HepG2 (cell line): Measurements from ENCODE around the gene TTLL4. TPM values are rescaled to one million over a fixed set of nuclear protein-coding genes. Genes with fewer than 3 reads are reported as not detected.

ENCODE experiments used
- ATF3 ChIP-seq: sonication (generic); formaldehyde crosslinking; IDR thresholded peaks from 2 replicates; pipeline ENCODE4 v1.4.0; 2020; ENCODE audit warnings: missing genetic modification reagents
- CBX1 ChIP-seq: IDR thresholded peaks from one replicate; pipeline ENCODE4 v1.6.1; 2016; ENCODE audit warnings: antibody characterized with exemption, low read depth
- CSRNP1 ChIP-seq: sonication (generic); formaldehyde crosslinking; IDR thresholded peaks from 2 replicates; pipeline ENCODE4 v1.8.1; 2023; ENCODE audit warnings: mild to moderate bottlenecking, missing genetic modification reagents
- DMAP1 ChIP-seq: IDR thresholded peaks from 2 replicates; pipeline ENCODE4 v1.6.1; 2016
- ESRRA ChIP-seq: sonication (generic); formaldehyde crosslinking; IDR thresholded peaks from 2 replicates; pipeline ENCODE4 v1.5.1; 2020; ENCODE audit warnings: mild to moderate bottlenecking, low read depth, missing genetic modification reagents
- FOXA1 ChIP-seq, 2 experiments: fragments of 450-650 bp in 1 of 2; sonication (generic) in 1 of 2; formaldehyde crosslinking in 1 of 2; IDR thresholded peaks; 2 replicates each; pipeline versions ENCODE4 v1.4.0 to v1.6.1; 2016 to 2020; ENCODE audit warnings: missing genetic modification reagents in 1 of 2
- FOXA3 ChIP-seq: IDR thresholded peaks from 2 replicates; pipeline ENCODE4 v1.6.1; 2016; ENCODE audit warnings: missing genetic modification reagents, missing compliant biosample characterization
- FOXO1 ChIP-seq: sonication (generic); formaldehyde crosslinking; IDR thresholded peaks from 2 replicates; pipeline ENCODE4 v1.4.0; 2020; ENCODE audit warnings: missing genetic modification reagents
- GRHL1 ChIP-seq: sonication (generic); formaldehyde crosslinking; conservative IDR thresholded peaks from 2 replicates; pipeline ENCODE4 v1.8.0; 2022; ENCODE audit warnings: missing genetic modification reagents
- HOMEZ ChIP-seq: IDR thresholded peaks from 2 replicates; pipeline ENCODE4 v1.6.1; 2016; ENCODE audit warnings: low read depth
- MZF1 ChIP-seq: sonication (generic); formaldehyde crosslinking; IDR thresholded peaks from 2 replicates; pipeline ENCODE4 v1.8.1; 2023; ENCODE audit warnings: mild to moderate bottlenecking, missing genetic modification reagents, borderline replicate concordance
- NFE2 ChIP-seq: sonication (generic); formaldehyde crosslinking; IDR thresholded peaks from 2 replicates; pipeline ENCODE4 v1.4.0; 2020; ENCODE audit warnings: missing genetic modification reagents
- NFYC ChIP-seq: IDR thresholded peaks from 2 replicates; pipeline ENCODE4 v1.6.1; 2016; ENCODE audit warnings: missing genetic modification reagents, missing compliant biosample characterization
- REPIN1 ChIP-seq: sonication (generic); formaldehyde crosslinking; IDR thresholded peaks from 2 replicates; pipeline ENCODE4 v1.8.0; 2022; ENCODE audit warnings: missing genetic modification reagents, low read depth, mild to moderate bottlenecking, borderline replicate concordance
- TEAD3 ChIP-seq: optimal IDR thresholded peaks from 2 replicates; pipeline ENCODE3; 2016; ENCODE audit warnings: borderline replicate concordance
- TGIF2 ChIP-seq: IDR thresholded peaks from 2 replicates; pipeline ENCODE4 v1.6.1; 2016; ENCODE audit warnings: control low read depth, missing compliant biosample characterization
- XRCC5 ChIP-seq: fragments of 200-400 bp; formaldehyde crosslinking; optimal IDR thresholded peaks from 2 replicates; pipeline ENCODE3; 2017; ENCODE audit warnings: mild to moderate bottlenecking, low read length
- ZBTB21 ChIP-seq: sonication (generic); formaldehyde crosslinking; IDR thresholded peaks from 2 replicates; pipeline ENCODE4 v1.4.0; 2020; ENCODE audit warnings: missing genetic modification reagents
- ZKSCAN1 ChIP-seq: fragments of 150-350 bp; IDR thresholded peaks from 2 replicates; pipeline ENCODE4 v1.6.1; 2014; ENCODE audit warnings: low read length
- ZNF12 ChIP-seq: sonication (generic); formaldehyde crosslinking; IDR thresholded peaks from 2 replicates; pipeline ENCODE4 v1.5.0; 2020; ENCODE audit warnings: missing genetic modification reagents
- ZNF317 ChIP-seq: sonication (generic); formaldehyde crosslinking; IDR thresholded peaks from 2 replicates; pipeline ENCODE4 v1.5.0; 2020; ENCODE audit warnings: mild to moderate bottlenecking, missing genetic modification reagents
- ZNF597 ChIP-seq: sonication (generic); formaldehyde crosslinking; IDR thresholded peaks from 2 replicates; pipeline ENCODE4 v1.5.0; 2020; ENCODE audit warnings: missing genetic modification reagents
- ZNF710 ChIP-seq: sonication (generic); formaldehyde crosslinking; IDR thresholded peaks from 2 replicates; pipeline ENCODE4 v1.5.0; 2020; ENCODE audit warnings: mild to moderate bottlenecking, missing genetic modification reagents, borderline replicate concordance
- ZNF83 ChIP-seq: sonication (generic); formaldehyde crosslinking; IDR thresholded peaks from 2 replicates; pipeline ENCODE4 v1.4.0; 2020; ENCODE audit warnings: missing genetic modification reagents, mild to moderate bottlenecking, borderline replicate concordance
- polyA plus RNA-seq, 8 experiments: library from polyadenylated mRNA; depleted of rRNA in 3 of 8; stranded (reverse) in 7 of 8; unstranded in 1 of 8; fragments of >200 nt; fragmentation: Illumina TruSeq in 4 of 8; extraction: Trizol in 4 of 8; gene quantifications; 2 replicates each; pipeline versions ENCODE4 v1.2.1 to v1.2.3, GENCODE V29; 2011 to 2016; ENCODE audit warnings: low read depth in 4 of 8, missing spikeins in 1 of 8, mixed read lengths in 1 of 8; ENCODE audit not compliant: insufficient read depth in 1 of 8
- total RNA-seq, 5 experiments: library from RNA; depleted of rRNA; stranded (reverse); fragments of >200 nt; fragmentation: Illumina TruSeq; extraction: Trizol; gene quantifications; 2 replicates each; pipeline ENCODE4 v1.2.3, GENCODE V29; 2016; ENCODE audit warnings: low read depth in 1 of 5

TTLL4 gene
- total and polyA plus RNA-seq, 2 of the 13 experiments (the other 11 are each of a cell fraction or from before 2014, with no cell fraction given), result 77.5 to 84.6 TPM

GRCh38 chr2:218745160-218745558 lies 34.5 kb downstream of the TTLL4 start (continued):
- no peak for TF ChIP-seq HOMEZ
- peak; percentile 22 for TF ChIP-seq TEAD3 (CRISPR knock-in tag)
- no peak for TF ChIP-seq MZF1 (CRISPR knock-in tag)
- TF ChIP-seq NFYC (CRISPR knock-in tag), result no peak
- TF ChIP-seq FOXA1 (IDR thresholded peaks at IDR 0.05), result no peak
- no peak for TF ChIP-seq FOXA1 (CRISPR knock-in tag; IDR thresholded peaks at IDR 0.05)
- no peak for TF ChIP-seq ZNF597 (CRISPR knock-in tag)
- TF ChIP-seq FOXO1 (CRISPR knock-in tag), result 0 out of 2 replicates have a peak, but pooled peaks have one; percentile 17
- 0 out of 2 replicates have a peak, but pooled peaks have one; percentile 68 for TF ChIP-seq ESRRA (CRISPR knock-in tag)
- no peak for TF ChIP-seq ZNF83 (CRISPR knock-in tag)
- TF ChIP-seq NFE2 (CRISPR knock-in tag), result 0 out of 2 replicates have a peak, but pooled peaks have one; percentile 60
- peak; percentile 77; the same call in 1 of the 2 replicates for TF ChIP-seq ZNF710 (CRISPR knock-in tag)
- TF ChIP-seq CSRNP1 (CRISPR knock-in tag), result no peak
- TF ChIP-seq REPIN1 (CRISPR knock-in tag), result no peak
- no peak for TF ChIP-seq ZBTB21 (CRISPR knock-in tag)
- TF ChIP-seq TGIF2 (CRISPR knock-in tag), result no peak
- TF ChIP-seq CBX1, result peak; percentile 21
- TF ChIP-seq ZNF317 (CRISPR knock-in tag), result no peak
- 0 out of 2 replicates have a peak, but pooled peaks have one; percentile 24 for TF ChIP-seq ZNF12 (CRISPR knock-in tag)
- TF ChIP-seq XRCC5, result peak; percentile 3
- 0 out of 2 replicates have a peak, but pooled peaks have one; percentile 36 for TF ChIP-seq ZKSCAN1
- 0 out of 2 replicates have a peak, but pooled peaks have one; percentile 60 for TF ChIP-seq DMAP1
- no peak for TF ChIP-seq GRHL1 (CRISPR knock-in tag)
- 0 out of 2 replicates have a peak, but pooled peaks have one; percentile 48 for TF ChIP-seq ATF3
- TF ChIP-seq FOXA3 (CRISPR knock-in tag), result 0 out of 2 replicates have a peak, but pooled peaks have one; percentile 19
